HK-2 (cell line): ENCODE results near the gene BMP8B.

Experiments used
- DNase-seq: peaks from one replicate; pipeline ENCODE4 v3.0.0-alpha.2; 2018; ENCODE audit not compliant: unreplicated experiment

Gene BMP8B

GRCh38 chr1:39727221-39727931, 61.3 kb downstream of the BMP8B start:
- no peak for DNase-seq

- no peak for DNase-seq
These were observed 62.1 kb downstream of the BMP8B start for GRCh38 chr1:39726600-39726999.

DNA sequence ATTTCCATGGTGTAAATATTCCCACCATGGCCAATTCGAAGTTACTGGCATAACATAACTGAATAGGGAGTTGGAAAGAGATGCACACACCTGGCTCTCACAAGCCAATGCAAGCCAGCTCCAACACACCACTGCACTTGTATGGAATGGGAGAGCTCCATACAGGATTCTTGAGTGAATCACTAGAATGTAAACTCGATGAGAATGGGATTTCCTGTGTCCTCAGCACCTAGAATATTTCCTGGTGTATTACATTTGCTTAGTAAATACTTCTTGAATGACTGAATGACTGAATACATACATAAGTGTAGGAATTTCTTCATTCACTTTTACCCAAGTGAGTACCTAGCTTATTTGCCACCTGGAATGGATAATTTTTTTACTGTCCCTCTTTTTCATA, 66.2 kb downstream of the BMP8B start:
- no peak for DNase-seq

- no peak for DNase-seq
These were observed 67.0 kb downstream of the BMP8B start for GRCh38 chr1:39721664-39722063.

GRCh38 chr1:39720094-39720999, 68.3 kb downstream of the BMP8B start:
- DNase-seq = no peak

DNA sequence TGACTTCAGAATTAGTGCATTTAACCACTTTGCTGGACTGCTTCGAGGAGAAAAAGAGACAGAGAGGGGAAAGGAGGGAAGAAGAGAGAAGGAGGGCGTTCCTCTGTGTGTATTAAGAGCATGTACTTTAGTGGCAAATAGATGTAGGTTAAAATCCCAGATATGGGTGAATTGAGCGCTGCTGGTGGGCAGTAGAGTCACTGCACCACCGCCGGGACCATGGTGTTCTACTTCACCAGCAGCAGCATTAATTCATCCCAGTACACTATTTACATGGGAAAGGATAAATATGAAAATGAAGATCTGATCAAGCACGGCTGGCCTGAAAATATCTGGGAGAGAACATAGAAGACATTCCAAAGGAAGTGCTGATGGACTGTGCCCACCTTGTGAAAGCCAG, 70.9 kb downstream of the BMP8B start:
- DNase-seq = no peak

DNA sequence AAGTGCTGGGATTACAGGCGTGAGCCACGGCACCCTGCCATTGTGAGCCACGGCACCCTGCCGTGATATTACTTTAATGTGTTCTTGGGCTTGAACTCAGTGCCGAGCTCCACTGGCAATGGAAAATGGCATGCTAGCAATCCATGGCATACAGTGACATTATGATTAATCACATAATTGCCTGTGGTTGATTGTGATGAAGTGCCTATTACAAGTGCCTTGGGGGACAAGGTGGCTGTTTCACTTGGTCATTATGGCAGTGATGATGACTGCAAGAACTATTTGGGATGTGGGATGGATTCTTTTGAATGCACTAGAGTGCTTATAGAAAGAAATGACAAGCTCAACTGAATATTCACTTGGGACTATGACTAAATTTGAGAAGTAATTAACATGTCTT, 75.1 kb downstream of the BMP8B start:
- DNase-seq = no peak

DNA sequence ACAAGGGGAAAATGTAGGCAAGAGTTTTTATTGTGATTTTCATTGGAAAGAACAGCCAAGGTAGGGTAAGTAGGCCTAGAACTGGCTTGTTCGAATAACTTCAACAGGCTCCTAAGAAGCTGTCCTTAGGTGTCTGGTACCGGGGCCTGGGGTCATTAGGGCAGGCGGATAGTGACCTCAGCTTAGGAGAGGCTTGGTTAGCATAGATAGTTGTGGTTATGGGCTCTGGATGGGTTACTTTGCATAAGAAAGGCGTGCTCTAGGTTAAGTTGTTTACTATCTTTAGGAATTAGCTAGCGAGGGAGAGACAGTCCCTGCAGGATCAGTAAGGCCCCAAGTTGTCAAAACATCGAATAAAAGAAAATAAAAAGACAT, 76.7 kb downstream of the BMP8B start:
- no peak for DNase-seq

- DNase-seq = no peak
These were observed 77.3 kb downstream of the BMP8B start for GRCh38 chr1:39711104-39711965.

GRCh38 chr1:39707506-39707905, 81.2 kb downstream of the BMP8B start:
- no peak for DNase-seq
